Fibroblast of skin of scalp (primary cell): ENCODE results near the gene IL1RL1. TPM values are rescaled to one million over a fixed set of nuclear protein-coding genes. Genes with fewer than 3 reads are reported as not detected.

ENCODE experiments used
- DNase-seq: peaks from one replicate; pipeline ENCODE4 v3.0.0-alpha.2; 2013
- polyA plus RNA-seq, 2 experiments: library from polyadenylated mRNA; unstranded; fragments of 120-200 nt; gene quantifications; one replicate each; pipeline ENCODE4 v1.2.1, GENCODE V29; 2013; ENCODE audit not compliant: insufficient read length in 2 of 2

IL1RL1 gene
- polyA plus RNA-seq (2013, experiment 1 of 2; ENCODE audit: insufficient read length) = 0.33 TPM
- 0.27 TPM for polyA plus RNA-seq (2013, experiment 2 of 2; ENCODE audit: insufficient read length)

GRCh38 chr2:102310964-102311640 lies at the start of gene IL1RL1:
Gene IL1RL1, plus strand, starts transcription at chr2:102311563. Its CDS starts 26,702 bp downstream, at chr2:102338265.
- DNase-seq = no peak

GRCh38 chr2:102262216-102263129 lies 48.9 kb upstream of the IL1RL1 start:
- no peak for DNase-seq

GRCh38 chr2:102264952-102265351 lies 46.4 kb upstream of the IL1RL1 start:
- DNase-seq = no peak

- peak; percentile 73 for DNase-seq
These were observed 45.2 kb upstream of the IL1RL1 start for GRCh38 chr2:102266204-102266603.

- DNase-seq = no peak
These were observed 43.6 kb upstream of the IL1RL1 start for GRCh38 chr2:102267774-102268173.

- DNase-seq = peak; percentile 93
These were observed 42.7 kb upstream of the IL1RL1 start for GRCh38 chr2:102268510-102269199.

GRCh38 chr2:102269200-102269524 lies 42.2 kb upstream of the IL1RL1 start:
- no peak for DNase-seq

GRCh38 chr2:102271844-102272243 lies 39.5 kb upstream of the IL1RL1 start:
- no peak for DNase-seq

- DNase-seq = no peak
These were observed 37.6 kb upstream of the IL1RL1 start for GRCh38 chr2:102273619-102274211.

- DNase-seq = no peak
These were observed 34.7 kb upstream of the IL1RL1 start for GRCh38 chr2:102276549-102277201.

GRCh38 chr2:102277202-102277700 lies 34.1 kb upstream of the IL1RL1 start:
- no peak for DNase-seq

GRCh38 chr2:102278720-102279390 lies 32.5 kb upstream of the IL1RL1 start:
- peak; percentile 57 for DNase-seq

- no peak for DNase-seq
These were observed 32.0 kb upstream of the IL1RL1 start for GRCh38 chr2:102279391-102279735.

GRCh38 chr2:102282678-102283091 lies 28.7 kb upstream of the IL1RL1 start:
- DNase-seq = no peak

- DNase-seq = no peak
These were observed 27.4 kb upstream of the IL1RL1 start for GRCh38 chr2:102283996-102284395.

GRCh38 chr2:102284611-102285010 lies 26.8 kb upstream of the IL1RL1 start:
- no peak for DNase-seq

- DNase-seq = no peak
These were observed 26.0 kb upstream of the IL1RL1 start for GRCh38 chr2:102285368-102285767.

GRCh38 chr2:102286041-102286440 lies 25.3 kb upstream of the IL1RL1 start:
- no peak for DNase-seq

GRCh38 chr2:102289129-102289528 lies 22.2 kb upstream of the IL1RL1 start:
- DNase-seq = no peak

GRCh38 chr2:102290594-102290993 lies 20.8 kb upstream of the IL1RL1 start:
- DNase-seq = no peak

- no peak for DNase-seq
These were observed 19.9 kb upstream of the IL1RL1 start for GRCh38 chr2:102291319-102292075.
